Glomerular endothelial cell (primary cell): ENCODE results near the gene CCDC57. TPM values are rescaled to one million over a fixed set of nuclear protein-coding genes. Genes with fewer than 3 reads are reported as not detected.
"Not testable (repeated sequence)": the region's sequence is repeated elsewhere in the genome, so short reads cannot be mapped to it uniquely, and the experiment has no call there.

Experiments
- DNase-seq: peaks from one replicate; pipeline ENCODE4 v3.0.0-alpha.2; 2011; ENCODE audit warnings: low read depth, low spot score; ENCODE audit errors: extremely low read depth
- total RNA-seq: library from RNA; depleted of rRNA; stranded (reverse); fragments of >200 nt; gene quantifications from 2 replicates; pipeline ENCODE4 v1.2.3, GENCODE V29; 2015

The CCDC57 gene, protein sequence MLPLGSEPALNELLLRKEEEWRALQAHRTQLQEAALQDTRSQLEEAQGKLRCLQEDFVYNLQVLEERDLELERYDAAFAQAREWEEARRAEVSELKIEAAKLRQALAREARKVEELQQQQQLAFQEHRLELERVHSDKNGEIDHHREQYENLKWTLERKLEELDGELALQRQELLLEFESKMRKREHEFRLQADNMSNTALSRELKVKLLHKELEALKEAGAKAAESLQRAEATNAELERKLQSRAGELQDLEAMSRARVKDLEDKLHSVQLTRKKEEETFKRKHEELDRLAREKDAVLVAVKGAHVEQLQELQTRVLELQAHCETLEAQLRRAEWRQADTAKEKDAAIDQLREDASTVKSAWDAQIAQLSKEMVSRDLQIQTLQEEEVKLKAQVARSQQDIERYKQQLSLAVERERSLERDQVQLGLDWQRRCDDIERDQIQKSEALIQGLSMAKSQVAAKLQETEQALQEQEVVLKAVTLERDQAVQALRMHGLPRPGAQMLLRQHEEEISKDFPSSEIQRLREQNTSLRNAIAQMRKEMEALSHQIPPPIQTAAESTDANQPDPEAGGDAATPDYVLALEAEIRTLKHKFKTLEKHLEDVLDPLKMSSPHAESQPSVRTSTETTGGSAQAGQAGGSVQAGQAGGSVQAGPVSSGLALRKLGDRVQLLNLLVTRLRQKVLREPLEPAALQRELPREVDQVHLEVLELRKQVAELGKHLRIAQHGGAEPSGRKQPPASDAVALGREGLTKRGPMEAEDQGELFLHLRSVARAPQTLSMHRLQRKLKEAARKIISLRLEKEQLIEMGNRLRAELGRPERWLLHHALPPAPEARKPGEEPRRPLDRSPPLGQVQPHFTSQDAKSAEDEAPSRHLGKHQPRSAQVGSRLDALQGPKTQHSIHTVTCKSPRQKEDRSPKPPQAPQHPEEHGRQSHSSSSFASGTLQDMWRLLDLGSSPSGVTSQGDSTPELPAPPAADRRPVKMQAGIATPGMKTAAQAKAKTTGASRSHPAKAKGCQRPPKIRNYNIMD
- 10.2 and 23.8 TPM in 2 replicates for total RNA-seq

DNA sequence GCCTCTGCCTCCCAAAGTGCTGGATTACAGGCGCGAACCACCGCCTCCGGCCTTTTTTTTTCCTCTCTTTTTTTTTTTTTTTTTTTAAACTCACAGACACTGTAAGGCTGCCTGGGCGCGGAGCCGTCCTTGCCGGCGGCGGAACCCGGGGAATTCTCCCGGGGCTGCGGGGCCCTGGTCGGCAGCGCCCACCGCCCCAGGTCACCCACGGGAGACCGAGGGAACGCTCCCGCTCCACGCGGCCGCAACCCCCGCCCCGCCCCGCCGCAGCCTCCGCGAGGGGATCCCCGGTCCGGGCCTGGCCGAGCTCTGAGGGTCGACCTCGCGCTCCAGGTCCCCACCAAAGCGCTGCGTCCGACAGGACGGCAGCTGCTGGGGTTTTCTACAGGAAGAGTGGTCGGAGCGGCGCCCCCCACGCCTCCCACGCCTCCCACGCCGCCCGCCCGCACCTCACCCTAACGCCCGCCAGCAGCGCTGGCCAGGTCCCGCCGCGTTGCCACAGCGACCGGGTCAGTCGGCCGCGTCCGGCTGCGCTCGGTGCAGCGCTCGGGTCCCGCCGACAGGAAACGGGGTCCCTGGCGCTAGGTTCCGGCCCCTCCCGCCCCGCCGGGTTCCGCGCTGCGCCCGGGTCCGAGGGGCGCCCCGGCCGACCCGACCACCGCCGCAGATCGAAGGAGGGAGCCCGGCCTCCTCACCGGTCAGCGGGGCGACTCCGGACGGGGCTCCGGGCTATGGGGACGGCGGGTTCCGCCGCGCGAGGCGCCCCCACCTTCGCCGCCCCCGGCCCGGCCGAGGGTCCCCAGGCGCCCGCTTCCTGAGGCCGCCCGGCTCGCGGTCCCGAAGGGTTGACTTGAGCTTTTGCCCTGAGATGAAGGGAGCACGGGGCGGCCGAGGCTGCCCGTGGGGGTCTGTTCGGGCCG is at the start of gene CCDC57:
TSS of gene CCDC57 (minus strand) at position 512 of the 920 bp plus-strand sequence. CDS start 10,898 bp downstream, outside the sequence.
- DNase-seq: no peak

DNA sequence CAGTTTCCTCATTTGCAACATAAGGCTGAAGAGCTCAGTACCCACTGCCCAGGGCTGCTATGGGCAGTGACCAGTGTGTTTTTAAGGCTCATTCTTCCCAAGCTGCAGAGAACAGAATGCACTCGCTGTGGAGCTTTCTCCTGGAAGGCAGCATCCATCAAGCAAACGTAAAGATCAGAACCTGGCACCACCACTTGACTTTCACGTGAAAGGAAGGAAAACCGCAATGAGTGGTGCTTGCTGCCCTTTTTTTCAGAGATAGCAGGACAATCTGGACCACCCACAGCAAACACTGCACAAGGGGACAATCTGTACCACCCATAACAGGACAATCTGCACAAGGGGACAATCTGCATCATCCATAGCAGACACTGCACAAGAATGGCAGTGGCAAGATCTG is 49.7 kb upstream of the CCDC57 start:
- DNase-seq: no peak

DNA sequence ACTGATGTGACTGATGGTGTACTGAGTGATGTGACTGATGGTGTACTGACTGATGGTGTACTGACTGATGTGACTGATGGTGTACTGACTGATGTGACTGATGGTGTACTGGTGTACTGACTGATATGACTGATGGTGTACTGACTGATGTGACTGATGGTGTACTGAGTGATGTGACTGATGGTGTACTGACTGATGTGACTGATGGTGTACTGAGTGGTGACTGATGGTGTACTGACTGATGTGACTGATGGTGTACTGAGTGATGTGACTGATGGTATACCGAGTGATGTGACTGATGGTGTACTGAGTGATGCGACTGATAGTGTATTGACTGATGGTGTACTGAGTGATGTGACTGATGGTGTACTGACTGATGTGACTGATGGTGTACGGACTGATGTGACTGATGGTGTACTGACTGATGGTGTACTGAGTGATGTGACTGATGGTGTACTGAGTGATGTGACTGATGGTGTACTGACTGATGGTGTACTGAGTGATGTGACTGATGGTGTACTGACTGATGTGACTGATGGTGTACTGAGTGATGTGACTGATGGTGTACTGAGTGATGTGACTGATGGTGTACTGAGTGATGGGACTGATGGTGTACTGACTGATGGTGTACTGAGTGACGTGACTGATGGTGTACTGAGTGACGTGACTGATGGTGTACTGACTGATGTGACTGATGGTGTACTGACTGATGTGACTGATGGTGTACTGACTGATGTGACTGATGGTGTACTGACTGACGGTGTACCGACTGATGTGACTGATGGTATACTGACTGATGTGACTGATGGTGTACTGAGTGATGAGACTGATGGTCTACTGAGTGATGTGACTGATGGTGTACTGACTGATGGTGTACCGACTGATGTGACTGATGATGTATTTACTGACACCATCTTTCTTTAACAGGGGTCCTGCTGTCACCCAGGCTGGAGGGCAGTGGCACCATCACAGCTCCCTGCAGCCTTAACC is 47.6 kb upstream of the CCDC57 start:
- not testable (repeated sequence) for DNase-seq

DNA sequence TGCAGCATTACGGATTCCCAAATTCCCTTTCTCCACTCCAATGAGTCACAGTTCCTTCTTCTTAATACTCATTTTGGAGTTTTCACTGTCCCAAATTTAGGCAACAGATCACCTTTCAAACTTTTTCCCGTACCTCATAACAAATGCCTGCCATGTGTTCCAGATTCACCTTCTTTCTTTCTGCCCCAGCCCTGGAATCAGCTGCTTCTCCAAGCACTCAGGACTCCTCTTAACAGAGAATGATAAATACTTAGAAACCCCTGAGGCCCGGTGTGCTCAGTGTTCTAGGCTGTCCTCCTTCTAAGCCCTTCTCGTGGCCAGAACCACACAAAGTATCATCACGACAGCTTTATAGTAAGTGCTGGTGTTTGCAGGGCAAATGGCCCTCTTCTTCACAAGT is 45.9 kb upstream of the CCDC57 start:
- DNase-seq: no peak

DNA sequence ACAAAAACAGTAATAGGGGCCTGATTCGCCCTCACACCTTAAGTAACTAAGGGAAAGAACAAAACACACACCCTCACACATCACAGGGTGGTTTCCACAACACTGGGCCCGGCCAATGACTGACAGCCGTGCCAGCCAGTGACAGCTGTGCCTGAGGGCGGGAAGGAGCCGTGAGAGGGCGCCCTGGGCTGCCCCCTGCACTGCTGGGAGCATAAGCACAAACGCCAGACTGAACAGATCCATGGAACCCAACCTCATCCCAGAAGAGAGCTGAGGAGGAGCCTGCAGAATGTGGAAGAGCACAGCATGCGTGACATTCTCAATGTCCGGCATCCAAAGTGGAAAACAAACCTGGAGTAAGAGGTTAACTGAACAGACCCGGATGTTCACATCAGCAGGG is 44.8 kb upstream of the CCDC57 start:
- no peak for DNase-seq

DNA sequence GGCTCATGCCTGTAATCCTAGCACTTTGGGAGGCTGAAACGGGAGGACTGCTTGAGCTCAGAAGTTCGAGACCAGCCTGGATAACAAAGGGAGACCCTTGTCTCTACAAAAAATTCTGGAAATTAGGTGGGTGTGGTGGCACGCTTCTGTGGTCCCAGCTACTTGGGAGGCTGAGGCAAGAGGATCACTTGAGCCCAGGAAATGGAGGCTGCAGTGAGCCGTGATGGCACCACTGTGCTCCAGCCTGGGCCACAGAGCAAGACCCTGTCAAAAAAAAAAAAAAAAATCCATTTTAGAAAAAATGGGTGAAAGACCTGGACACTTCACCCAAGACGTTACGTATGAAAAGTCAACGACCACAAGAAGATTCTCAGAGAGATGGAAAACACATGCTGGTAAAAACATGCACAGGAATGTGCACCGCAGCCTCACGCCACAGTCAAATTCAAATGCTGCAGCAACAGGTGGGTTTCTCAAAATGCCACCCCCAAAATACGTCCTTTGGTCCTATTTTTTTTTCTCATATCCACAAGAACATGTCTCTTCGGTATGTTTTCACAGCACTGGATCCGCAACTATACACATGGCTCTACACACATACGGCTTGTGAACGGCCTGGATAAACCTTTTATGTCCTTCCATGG is 43.7 kb upstream of the CCDC57 start:
- no peak for DNase-seq

DNA sequence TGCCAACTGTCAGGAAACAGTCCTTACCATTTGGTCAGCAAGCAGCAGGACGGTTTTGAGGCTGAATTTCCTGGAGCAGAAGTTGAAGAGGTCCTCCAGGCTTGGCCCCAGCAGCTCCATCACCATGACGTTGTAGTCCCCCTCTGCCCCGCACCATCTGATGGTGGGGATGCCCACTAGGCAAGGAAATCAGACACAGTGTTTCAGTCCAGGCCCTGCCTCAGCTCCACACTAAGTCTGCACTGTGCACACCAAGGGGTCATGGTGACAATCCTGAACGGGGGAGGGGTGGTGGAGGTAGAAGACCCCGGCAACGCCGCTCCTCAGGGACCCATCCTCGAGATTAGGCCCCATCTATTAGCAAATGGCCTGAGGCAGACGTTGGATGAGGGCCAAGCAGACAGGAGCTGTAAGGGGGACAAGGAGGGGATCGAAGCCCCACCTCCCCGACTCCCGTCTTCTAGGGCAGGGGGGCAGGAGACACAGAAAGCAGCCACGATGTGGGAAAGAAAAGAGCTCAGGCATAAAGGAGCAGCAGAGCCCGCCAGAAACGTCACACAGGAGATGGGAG is 42.8 kb upstream of the CCDC57 start:
- no peak for DNase-seq

DNA sequence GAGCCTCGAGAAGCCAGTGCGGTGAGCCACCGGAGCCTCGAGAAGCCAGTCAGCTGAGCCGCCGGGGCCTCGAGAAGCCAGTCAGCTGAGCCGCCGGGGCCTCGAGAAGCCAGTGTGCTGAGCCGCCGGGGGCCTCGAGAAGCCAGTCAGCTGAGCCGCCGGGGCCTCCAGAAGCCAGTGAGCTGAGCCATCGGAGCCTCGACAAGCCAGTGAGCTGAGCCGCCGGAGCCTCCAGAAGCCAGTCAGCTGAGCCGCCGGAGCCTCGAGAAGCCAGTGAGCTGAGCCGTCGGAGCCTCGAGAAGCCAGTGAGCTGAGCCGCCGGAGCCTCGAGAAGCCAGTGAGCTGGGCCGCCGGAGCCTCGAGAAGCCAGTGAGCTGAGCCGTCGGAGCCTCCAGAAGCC is 42.1 kb upstream of the CCDC57 start:
- not testable (repeated sequence) for DNase-seq

DNA sequence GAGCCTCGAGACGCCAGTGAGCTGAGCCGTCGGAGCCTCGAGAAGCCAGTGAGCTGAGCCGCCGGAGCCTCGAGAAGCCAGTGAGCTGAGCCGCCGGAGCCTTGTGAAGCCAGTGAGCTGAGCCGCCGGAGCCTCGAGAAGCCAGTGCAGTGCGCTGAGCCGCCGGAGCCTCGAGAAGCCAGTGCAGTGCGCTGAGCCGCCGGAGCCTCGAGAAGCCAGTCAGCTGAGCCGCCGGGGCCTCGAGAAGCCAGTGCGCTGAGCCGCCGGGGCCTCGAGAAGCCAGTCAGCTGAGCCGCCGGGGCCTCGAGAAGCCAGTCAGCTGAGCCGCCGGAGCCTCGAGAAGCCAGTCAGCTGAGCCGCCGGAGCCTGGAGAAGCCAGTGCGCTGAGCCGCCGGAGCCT is 41.5 kb upstream of the CCDC57 start:
- DNase-seq: not testable (repeated sequence)

DNA sequence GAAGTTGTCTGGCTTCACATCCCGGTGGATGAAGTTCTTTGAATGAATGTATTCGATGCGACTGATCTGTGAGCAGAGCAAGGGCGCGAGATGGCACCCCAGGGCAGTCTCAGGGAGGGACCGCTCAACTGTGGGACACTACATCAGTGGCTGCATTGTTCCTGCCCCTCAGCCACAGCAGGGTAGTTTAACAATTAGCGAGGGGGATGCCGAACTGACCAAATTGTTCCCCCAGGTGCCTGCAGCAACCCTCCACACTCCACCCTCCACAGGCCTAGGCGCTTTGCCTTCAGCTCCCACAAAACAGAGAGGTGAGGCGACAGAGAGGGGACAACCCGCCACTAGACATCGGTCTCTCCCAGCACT is 40.5 kb upstream of the CCDC57 start:
- no peak for DNase-seq

DNA sequence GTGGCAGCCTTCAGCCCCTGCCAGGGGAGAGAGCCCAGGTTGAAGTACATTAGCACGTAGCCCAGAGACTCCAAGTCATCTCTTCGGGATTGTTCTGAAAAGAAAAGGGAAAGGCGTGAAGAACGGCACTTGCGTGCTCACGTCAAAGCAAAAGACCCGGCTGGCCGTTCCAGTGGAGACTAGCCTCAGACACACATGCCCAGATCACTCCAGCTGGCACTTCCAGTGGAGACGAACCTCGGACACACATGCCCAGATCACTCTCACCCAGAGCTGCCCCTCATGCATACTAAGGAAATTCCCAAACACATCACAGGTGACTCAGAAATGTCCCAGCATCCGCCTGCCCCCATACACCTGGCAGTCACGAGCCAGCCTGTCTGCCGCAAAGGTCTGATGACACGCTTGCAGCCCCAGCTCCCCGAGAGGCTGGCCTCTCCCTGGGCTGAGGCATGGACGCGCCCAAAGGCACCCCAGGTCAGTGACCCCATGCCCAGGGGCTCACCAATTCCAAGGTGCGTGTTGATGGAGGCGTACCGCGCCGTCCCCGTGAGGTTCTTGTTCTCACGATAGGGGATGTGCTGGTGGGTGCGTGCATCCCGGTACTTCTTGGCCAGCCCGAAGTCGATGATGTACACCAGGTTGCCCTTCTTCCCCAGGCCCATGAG is 40.0 kb upstream of the CCDC57 start:
- DNase-seq: no peak

DNA sequence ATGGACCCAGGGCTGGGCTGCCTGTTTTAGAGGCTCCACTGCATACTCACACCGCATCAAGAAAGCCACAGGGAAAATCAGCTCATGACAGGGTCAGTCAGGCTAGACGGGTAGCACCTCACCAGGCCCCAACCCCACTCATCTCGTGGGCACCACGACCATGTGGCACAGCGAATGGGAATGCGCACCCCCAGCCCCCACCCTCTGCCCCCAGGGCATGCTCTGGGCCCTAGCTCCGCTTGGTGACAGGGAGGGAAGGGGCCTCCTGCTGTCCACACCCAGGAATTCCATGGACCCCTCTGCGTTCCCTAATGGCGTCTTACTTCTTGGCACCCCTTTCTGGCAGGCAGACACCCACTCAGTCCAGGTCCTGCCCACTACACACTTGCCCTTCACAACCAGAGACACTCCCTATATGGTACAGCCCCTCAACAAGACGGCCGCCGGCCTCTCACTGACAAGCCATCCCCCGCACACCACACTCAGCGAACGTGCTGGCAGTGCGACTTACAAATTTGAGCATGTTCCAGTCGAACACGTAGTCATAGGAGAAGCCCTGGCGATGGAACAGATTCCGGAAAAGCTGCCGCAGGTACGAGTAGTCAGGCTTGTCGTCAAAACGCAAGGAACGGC is 38.3 kb upstream of the CCDC57 start:
- no peak for DNase-seq

DNA sequence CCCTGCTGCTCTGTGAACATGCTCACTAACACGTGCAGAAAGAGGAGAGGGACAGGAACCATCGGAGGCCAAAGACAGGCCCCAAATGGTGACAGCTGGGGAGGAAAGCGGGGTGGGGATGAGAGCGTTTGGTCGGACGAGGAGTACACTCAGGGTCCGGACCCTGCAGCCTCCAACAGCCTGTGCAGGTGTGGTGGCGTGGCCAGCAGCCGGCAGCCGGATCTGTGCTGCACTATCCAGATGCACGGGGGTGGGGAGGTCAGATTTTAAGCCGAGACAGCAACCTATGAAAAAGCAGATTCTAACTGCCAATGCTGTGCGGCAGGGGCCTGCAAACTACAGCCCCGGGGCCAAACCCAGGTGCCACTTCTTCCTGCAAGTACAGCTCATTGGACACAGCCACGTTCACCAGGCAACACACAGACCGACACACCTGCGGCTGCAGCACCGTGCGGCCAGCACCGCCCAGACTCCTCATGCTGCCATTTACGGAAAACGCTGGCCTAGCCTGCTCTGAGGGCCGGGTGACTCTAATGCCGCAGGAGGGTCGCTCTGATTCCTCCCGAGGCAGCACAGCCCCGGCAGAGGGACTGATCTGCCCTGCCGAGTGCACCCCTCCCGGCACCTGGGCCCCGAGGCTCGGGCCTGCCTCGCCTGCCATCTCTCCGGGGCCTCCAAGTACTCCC is 37.4 kb upstream of the CCDC57 start:
- no peak for DNase-seq

DNA sequence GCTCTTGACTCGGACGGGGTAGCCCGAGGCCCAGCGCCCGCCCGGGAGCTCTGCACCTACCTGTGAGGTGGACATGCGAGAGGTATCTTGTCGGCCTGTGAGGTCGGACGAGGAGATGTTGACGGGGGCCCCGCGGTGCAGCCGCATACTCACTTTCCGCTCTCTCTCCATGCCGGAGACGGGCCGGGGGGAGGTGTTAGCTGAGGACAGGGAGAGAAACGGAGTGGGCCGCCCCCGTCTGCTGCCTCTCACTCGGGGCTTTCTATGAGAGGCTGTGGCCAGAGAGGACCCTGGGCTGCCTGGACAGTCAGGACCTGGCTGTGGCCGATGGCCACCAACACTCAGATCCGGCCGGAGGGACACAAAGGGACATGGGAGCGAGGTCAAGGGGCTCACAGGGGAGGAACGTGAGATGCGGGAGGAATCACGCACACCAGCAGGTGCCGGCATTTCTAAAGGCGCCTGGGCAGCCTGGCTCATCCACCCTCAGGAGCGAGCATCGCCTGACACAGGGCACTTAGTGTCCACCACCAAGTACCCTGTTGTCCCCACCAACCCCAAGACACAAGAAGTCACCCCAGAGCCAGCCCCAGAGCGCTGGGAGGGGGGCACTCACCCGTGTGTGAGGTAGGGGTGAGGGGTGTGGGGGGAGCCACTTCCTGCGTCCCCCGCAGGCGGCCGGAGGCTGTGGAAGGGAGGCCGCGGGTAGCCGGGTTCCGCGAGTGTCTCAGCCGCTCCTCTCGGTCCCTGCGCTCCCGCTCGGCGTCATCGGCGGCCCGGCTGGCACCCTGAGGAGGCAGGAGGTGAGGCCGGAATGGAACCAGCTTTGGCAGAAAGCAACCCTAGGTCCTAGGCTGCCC is 36.4 kb upstream of the CCDC57 start:
- no peak for DNase-seq

DNA sequence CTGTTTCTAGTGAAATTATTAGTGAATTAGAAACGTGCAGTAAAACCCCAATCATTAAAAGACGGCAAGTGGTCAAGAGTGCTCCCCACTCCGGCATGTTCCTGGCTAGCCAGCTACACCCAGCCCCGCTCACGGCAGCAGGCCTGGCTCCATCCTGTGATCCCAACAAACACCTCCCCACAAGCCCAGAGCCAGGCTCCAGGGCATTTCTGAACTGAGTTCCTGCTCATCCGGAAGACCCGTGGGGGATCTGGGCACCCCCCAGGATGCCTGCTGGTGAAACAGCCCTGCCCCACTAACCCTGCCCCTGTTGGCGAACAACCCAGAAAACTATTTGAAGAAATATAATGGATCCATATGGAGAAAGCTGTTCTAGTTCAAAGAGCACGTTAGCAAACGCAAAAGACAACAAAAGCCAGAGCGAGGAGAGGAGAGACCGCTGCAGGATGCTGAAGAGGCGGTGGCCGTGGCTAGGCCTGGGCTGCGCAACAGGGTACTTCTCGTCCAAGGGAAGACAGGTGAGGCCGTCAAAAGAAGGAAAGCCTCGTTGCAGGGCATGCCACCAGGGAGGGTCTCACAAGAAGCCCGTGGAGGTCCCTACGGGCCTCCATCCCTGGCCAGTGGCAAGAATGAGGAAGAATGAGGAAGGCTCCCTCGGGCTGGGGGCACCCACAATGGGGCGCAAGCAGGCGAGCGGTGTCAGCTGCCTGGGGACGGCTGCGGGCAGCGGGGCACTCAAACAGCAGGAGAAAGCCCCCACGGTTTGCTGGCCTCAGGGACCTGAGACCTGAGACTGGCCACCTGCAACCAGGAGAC is 35.4 kb upstream of the CCDC57 start:
- DNase-seq: no peak
